ENCODE results near the gene LTBP3.
A peak's percentile ranks its signal among the peaks of the same experiment; 100 is the strongest.

- TF ChIP-seq POLR2AphosphoS5 (IDR thresholded peaks at IDR 0.05), result peak in 1 of 3 donors; percentile 19
- TF ChIP-seq, protein P1, sequence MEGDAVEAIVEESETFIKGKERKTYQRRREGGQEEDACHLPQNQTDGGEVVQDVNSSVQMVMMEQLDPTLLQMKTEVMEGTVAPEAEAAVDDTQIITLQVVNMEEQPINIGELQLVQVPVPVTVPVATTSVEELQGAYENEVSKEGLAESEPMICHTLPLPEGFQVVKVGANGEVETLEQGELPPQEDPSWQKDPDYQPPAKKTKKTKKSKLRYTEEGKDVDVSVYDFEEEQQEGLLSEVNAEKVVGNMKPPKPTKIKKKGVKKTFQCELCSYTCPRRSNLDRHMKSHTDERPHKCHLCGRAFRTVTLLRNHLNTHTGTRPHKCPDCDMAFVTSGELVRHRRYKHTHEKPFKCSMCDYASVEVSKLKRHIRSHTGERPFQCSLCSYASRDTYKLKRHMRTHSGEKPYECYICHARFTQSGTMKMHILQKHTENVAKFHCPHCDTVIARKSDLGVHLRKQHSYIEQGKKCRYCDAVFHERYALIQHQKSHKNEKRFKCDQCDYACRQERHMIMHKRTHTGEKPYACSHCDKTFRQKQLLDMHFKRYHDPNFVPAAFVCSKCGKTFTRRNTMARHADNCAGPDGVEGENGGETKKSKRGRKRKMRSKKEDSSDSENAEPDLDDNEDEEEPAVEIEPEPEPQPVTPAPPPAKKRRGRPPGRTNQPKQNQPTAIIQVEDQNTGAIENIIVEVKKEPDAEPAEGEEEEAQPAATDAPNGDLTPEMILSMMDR (IDR thresholded peaks at IDR 0.05 in 8 of 11, conservative IDR thresholded peaks at IDR 0.05 in 3 of 11), result no peak
- TF ChIP-seq POLR2A (IDR thresholded peaks at IDR 0.05), result no peak
These were observed 20.5 kb upstream of the LTBP3 start for GRCh38 chr11:65578667-65579066.

All from spleen (tissue), 7 donors.